Progenitor cell of endocrine pancreas (in vitro differentiated cells): ENCODE measurements around the gene ADIPOQ. TPM values are rescaled to one million over a fixed set of nuclear protein-coding genes. Genes with fewer than 3 reads are reported as not detected.

Experiments
- DNase-seq: peaks from one replicate; pipeline ENCODE4 v3.0.0; 2021; ENCODE audit warnings: low spot score; ENCODE audit not compliant: unreplicated experiment
- H3K27ac Mint-ChIP-seq: 2 replicates; pipeline ENCODE4 v1.8.0; 2021; ENCODE audit warnings: mild to moderate bottlenecking, moderate library complexity, mixed read lengths
- H3K27me3 Mint-ChIP-seq: 2 replicates; pipeline ENCODE4 v1.8.0; 2021; ENCODE audit warnings: mixed read lengths
- H3K36me3 Mint-ChIP-seq: 2 replicates; pipeline ENCODE4 v1.8.0; 2022; ENCODE audit warnings: mixed read lengths; ENCODE audit not compliant: insufficient read depth
- H3K4me1 Mint-ChIP-seq: 2 replicates; pipeline ENCODE4 v1.8.0; 2021; ENCODE audit warnings: low read depth, mixed read lengths
- H3K4me3 Mint-ChIP-seq: 2 replicates; pipeline ENCODE4 v1.8.0; 2021; ENCODE audit warnings: low read depth, mild to moderate bottlenecking, moderate library complexity, mixed read lengths
- H3K9me3 Mint-ChIP-seq: 2 replicates; pipeline ENCODE4 v1.8.0; 2021; ENCODE audit warnings: low read depth, mixed read lengths
- total RNA-seq: library from RNA; stranded (reverse); gene quantifications from 2 replicates; pipeline ENCODE4 v1.2.1, GENCODE V29; 2021
- TF ChIP-seq, protein P1 (sequence below): fragments of 200-600 bp; sonication (generic); IDR thresholded peaks from one replicate; pipeline ENCODE4 v1.5.0; 2021; ENCODE audit warnings: antibody characterized with exemption, mild to moderate bottlenecking; ENCODE audit not compliant: unreplicated experiment

Gene ADIPOQ
- total RNA-seq, 1 donor from 2014 or later = not detected

DNA sequence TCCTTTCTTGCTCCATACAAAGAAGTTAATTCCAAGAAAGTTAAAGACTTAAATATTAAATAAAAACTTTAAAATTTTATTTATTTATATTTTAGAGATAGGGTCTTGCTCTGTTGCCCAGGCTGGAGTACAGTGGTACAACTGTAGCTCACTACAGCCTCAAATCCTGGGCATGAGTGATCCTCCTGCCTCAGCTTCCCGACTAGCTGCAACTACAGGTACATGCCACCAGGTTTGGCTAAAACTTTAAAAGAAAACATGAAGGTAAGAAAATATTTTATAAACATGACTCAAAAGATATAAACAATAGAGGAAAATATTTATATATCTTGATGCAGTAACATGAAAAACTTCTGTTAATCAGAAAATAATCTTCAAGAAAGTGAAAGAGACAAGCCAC lies 33.2 kb downstream of the ADIPOQ start:
- Mint-ChIP-seq H3K4me1 (peaks cover 11% of the 10 kb centered on the region), H3K27ac (no peak overlapping the region)

DNA sequence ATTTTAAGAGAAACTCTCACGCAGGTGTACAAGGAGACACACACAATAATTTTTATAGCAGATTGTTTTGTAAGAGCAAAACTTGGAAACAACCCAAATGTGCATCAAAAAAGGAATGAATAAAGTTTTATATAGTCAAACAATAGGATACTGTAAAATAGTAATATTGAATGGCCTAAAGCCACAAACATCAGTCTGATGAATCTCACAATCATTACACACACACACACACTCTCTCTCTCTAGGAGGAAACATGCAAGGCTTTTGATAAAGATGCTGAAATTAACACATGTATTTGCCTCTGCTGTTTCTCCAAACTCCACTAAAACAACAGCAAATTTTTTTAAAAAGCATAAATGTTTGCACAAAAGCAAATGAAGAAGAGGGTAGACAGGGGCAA lies 37.3 kb downstream of the ADIPOQ start:
- Mint-ChIP-seq H3K9me3 (peaks cover 7% of the 10 kb centered on the region), H3K4me1 (peaks cover 3% of the 10 kb centered on the region), H3K4me3 (no peak overlapping the region), H3K36me3 (no peaks in the 10 kb centered on the region), H3K27ac (no peak overlapping the region), H3K27me3 (no peaks in the 10 kb centered on the region)
- TF ChIP-seq, protein P1, sequence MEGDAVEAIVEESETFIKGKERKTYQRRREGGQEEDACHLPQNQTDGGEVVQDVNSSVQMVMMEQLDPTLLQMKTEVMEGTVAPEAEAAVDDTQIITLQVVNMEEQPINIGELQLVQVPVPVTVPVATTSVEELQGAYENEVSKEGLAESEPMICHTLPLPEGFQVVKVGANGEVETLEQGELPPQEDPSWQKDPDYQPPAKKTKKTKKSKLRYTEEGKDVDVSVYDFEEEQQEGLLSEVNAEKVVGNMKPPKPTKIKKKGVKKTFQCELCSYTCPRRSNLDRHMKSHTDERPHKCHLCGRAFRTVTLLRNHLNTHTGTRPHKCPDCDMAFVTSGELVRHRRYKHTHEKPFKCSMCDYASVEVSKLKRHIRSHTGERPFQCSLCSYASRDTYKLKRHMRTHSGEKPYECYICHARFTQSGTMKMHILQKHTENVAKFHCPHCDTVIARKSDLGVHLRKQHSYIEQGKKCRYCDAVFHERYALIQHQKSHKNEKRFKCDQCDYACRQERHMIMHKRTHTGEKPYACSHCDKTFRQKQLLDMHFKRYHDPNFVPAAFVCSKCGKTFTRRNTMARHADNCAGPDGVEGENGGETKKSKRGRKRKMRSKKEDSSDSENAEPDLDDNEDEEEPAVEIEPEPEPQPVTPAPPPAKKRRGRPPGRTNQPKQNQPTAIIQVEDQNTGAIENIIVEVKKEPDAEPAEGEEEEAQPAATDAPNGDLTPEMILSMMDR = no peak
- DNase-seq = no peak

More for the DNA sequence above, 33.2 kb downstream of the ADIPOQ start:
- DNase-seq = no peak
- Mint-ChIP-seq H3K27me3 (no peaks in the 10 kb centered on the region), H3K36me3 (peaks cover 2% of the 10 kb centered on the region), H3K4me3 (no peak overlapping the region), H3K9me3 (peaks cover 7% of the 10 kb centered on the region)
- TF ChIP-seq, protein P1 = no peak

DNA sequence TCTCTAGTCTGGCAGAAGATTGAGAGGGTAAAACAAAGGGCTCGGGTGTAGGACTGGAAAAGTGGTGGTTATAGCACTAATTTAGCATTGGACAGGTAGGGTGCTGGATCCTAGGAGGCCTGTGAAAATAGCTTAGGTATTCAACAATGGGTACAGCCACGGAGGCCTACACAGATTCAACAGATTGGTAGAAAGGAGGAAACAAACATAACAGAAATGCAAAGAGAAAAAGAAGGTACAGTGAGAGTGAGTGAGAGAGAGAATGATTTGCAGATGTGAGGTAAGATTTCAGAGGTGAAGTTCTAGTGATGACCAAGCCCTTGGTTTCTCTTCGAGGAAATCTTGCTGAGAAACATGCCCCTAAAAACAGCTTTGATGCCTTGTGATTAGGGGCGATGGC lies 37.9 kb downstream of the ADIPOQ start:
- no peak for DNase-seq
- H3K4me3 Mint-ChIP-seq = no peak overlapping the region
- H3K36me3 Mint-ChIP-seq = no peaks in the 10 kb centered on the region
- no peaks in the 10 kb centered on the region for H3K27me3 Mint-ChIP-seq
- TF ChIP-seq, protein P1 = no peak
- H3K4me1 Mint-ChIP-seq = no peaks in the 10 kb centered on the region
- H3K27ac Mint-ChIP-seq = no peak overlapping the region
- peaks cover 7% of the 10 kb centered on the region for H3K9me3 Mint-ChIP-seq

DNA sequence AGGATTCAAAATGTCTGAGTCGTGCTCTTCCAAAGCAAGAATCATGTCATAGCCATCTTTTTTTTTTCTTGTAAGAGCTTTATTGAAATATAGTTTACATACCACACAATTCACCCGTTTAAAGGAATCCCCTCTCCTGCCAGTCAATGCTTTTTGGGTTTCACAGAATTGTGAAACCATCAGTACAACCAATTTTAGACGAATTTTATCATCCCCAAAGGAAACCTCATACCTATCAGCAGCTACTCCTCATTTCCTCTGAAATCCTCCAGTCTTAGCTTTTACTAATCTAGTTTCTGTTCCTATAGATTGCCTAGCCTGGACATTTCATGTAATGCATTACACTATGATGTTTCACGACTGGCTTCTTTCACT lies 39.6 kb downstream of the ADIPOQ start:
- Mint-ChIP-seq H3K4me1 (peaks cover 11% of the 10 kb centered on the region), H3K36me3 (no peaks in the 10 kb centered on the region), H3K9me3 (peaks cover 1% of the 10 kb centered on the region), H3K4me3 (no peak overlapping the region), H3K27ac (no peak overlapping the region), H3K27me3 (no peaks in the 10 kb centered on the region)
- TF ChIP-seq, protein P1 = no peak
- no peak for DNase-seq

DNA sequence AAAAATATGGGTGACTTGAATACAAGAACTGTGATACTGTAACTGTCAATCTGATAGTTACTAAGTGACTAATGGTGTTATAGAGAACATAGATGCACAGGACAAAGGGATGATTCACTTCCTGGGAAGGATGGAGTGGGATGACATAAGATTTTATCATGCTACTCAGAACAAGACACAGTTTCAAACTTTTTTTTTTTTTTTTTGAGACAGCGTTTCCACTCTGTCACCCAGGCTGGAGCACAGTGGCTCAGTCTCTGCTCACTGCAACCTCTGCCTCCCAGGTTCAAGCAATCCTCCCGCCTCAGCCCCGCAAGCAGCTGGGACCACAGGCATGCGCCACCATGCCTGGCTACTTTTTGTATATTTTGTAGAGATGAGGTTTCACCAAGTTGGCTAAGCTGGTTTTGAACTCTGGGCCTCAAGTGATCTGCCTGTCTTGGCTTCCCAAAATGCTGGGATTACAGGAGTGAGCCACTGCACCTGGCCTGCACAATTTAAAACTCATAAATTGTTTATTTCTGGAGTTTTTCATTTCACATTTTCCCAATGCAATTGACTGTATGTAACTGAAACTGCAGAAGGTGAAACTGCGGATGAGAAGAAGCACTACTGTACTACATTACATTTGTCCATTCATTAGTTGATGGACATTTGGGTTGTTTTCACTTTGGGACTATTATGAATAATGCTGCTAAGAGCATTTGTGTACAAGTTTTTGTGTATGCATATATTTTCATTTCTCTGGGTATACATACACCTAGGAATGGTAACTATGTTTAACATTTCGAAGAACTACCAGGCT lies 40.6 kb downstream of the ADIPOQ start:
- H3K27ac Mint-ChIP-seq = no peak overlapping the region
- no peaks in the 10 kb centered on the region for H3K36me3 Mint-ChIP-seq
- DNase-seq = no peak
- TF ChIP-seq, protein P1 = no peak
- peaks cover 13% of the 10 kb centered on the region for H3K4me1 Mint-ChIP-seq
- H3K9me3 Mint-ChIP-seq = no peaks in the 10 kb centered on the region
- no peak overlapping the region for H3K4me3 Mint-ChIP-seq
- no peaks in the 10 kb centered on the region for H3K27me3 Mint-ChIP-seq
